Muscle of back (tissue), 13 donors: Measurements from ENCODE around the gene EML5. TPM values are rescaled to one million over a fixed set of nuclear protein-coding genes. Genes with fewer than 3 reads are reported as not detected.
"Not testable (repeated sequence)": the region's sequence is repeated elsewhere in the genome, so short reads cannot be mapped to it uniquely, and the experiment has no call there.

Experiments
- DNase-seq, 3 donors: peaks; one replicate each; pipeline versions ENCODE4 v3.0.0 to v3.0.0-alpha.2; 2013
- long read RNA-seq, 9 donors: transcript quantifications; one replicate each; lab custom pipeline, GENCODE V29; 2026
- polyA plus RNA-seq, 10 donors: library from polyadenylated mRNA; unstranded; fragments of 120-200 nt; gene quantifications; one replicate each; pipeline ENCODE4 v1.2.1, GENCODE V29; 2013; ENCODE audit not compliant: insufficient read length in 10 of 10

The EML5 gene
- polyA plus RNA-seq = 1 to 10 TPM in 7 of 10 donors, under 1 TPM in 3; 0.71 to 1.7 (median 1.3) TPM
- long read RNA-seq, donor 1 = 0 reads
- long read RNA-seq, donor 2 = 0 reads
- long read RNA-seq, donor 3 = 0 reads
- long read RNA-seq, donor 4 = 0 reads
- long read RNA-seq, donor 5 = 0 reads
- long read RNA-seq, donor 6 = 0 reads
- long read RNA-seq, donor 7 = 0 reads
- long read RNA-seq, donor 8 = 0 reads
- long read RNA-seq, donor 9 = 0 reads

DNA sequence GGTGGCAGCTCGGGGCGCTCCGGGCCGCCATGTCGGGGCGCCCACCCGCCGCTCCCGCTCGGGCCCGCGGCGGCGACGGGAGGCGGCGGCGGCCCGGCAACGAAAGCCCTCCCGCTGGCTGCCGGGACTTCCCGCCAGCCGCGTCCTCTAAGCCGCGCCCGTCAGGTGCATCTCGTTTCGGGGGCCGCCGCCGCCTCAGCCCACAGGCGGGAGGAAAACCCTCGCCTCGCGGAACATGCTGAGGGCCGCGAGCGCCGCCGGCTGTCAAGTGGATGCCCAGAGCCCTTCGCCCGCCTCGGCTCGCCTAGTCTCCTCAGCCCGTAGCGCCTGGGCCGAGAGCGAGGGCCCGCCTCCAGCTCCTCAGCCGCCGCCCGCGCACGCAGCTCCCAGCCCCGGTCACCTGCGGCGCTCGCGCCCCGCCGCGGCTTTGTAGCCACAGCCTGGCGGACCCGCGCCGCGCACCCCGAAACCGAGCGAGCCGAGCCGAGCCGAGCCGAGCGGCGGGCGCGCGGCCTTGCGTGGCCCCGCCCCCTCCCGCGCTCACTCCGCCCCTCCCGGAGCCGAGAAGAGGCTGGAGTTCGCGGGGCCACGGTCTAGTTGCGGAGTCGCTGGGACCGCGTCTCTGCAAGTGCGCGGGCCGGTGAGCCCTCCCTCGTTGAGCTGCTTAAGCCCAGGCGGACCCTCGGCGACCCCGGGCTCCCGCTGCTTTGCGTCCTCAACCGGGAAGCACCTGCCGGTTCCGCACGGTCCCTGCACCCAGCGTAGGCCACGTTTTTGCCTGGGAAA, at the start of gene EML5:
EML5 (minus strand) TSS at position 481 of the 786 bp plus-strand sequence; CDS start at position 31, 450 bp downstream.
- DNase-seq = peak; percentile 61 to 86 (median 74)

DNA sequence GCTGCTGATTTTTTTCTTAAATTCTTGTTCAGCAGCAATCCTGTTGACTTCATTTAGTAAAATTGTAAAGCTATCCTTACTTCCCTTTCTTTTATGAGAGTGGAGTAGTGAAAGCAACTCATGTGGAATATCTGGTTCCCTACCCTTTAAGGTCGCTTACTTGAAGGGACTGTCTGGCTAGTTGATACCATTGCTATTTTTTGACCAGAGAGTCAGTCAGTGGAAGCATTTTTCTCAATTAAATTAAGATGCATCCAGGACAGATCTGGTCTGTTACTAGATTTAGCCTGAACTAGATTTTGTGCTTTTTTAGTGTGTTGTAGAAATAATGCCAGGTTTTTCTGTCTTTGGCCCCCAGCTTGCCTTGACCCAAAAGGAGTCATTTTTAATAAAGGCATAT, 49.7 kb upstream of the EML5 start:
- DNase-seq = no peak

DNA sequence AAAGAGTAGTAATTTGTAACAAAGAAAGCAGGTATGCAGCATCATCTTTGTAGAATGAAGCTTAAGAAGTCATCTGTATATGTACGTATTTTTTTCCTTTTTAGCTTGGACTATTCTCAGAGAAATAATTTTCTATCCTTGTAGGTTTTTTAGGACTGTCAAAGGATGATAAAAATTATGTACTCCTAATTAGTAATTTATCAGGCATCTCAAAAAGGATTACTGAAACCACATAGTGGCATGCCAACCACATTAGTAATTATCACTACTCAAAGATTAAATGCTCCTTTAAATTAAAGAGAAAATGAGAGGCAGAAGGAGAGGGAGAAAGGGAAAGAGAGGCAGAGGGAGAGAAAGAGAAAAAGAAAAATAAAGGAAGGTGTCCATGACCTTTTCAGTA, 49.0 kb upstream of the EML5 start:
- no peak for DNase-seq

DNA sequence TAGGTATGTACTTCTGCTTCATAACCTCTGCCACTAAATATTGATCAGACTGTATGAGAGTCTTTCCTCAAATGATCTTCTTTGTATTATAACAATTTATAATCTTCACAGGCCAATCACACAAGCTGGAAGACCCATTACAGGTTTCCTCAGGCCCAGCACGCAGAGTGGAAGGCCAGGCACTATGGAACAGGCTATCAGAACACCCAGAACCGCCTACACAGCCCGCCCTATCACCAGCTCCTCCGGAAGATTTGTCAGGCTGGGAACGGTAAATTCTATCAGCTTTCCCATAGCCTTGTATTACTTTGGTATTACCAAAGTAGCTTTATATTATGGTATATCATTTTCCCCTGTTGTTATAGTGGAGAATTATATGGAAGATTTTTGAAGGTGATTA, 48.2 kb upstream of the EML5 start:
- no peak for DNase-seq

GRCh38 chr14:88838015-88838414, 45.3 kb upstream of the EML5 start:
- no peak for DNase-seq

DNA sequence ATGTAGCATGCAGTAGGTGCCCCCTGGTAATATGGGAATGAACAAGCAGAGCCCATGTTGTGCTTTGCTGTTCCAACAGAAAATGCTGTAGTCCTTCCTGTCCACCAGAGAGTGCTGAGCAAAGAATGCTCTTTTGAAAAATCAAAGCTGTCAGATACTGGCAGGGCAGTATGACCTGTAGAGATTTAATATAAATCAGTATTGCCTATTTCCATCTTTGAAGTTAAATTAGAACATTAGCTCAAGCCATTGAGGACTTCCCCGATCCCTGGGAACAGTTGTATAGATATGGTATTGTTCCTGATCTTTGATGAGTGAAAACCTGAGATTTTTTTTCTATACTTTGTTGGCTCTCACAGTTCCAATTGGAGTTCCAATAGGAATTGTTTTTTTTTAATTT, 44.7 kb upstream of the EML5 start:
- no peak for DNase-seq

GRCh38 chr14:88835661-88836060, 42.9 kb upstream of the EML5 start:
- peak in 1 of 3 donors; percentile 11 for DNase-seq

GRCh38 chr14:88834883-88835431, 42.2 kb upstream of the EML5 start:
- DNase-seq = peak in 2 of 3 donors; percentile 36 to 49

- DNase-seq = no peak
Observed at GRCh38 chr14:88831284-88831683, 38.5 kb upstream of the EML5 start.

DNA sequence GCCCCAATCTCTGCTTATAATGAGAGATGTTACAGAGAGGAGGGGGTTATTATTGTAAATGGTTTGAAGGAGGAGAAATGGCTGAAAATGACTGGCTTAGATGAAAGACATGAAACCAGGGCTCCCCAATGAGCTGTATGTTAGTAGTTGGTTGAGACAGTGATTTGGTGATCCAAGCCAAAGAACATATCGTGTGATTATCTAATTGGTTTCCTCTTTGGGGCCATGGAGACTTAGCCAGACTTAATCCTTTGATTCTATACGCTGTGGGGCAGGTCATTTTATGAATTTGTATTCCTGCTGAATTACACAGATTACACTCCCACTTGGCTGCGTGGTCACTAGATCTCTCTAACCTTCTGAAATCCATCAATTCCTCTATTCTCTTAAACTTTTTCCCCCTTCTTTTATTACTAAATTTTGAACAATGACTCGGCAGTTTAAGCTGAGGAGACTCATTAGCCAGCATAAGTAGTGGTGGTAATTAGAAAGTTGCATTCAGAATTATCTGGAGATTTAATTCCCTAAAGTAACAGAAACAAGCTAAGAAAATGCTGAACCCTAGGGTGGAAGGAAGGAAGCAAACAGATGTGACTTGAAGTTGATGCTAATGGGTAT, 37.0 kb upstream of the EML5 start:
- no peak for DNase-seq

DNA sequence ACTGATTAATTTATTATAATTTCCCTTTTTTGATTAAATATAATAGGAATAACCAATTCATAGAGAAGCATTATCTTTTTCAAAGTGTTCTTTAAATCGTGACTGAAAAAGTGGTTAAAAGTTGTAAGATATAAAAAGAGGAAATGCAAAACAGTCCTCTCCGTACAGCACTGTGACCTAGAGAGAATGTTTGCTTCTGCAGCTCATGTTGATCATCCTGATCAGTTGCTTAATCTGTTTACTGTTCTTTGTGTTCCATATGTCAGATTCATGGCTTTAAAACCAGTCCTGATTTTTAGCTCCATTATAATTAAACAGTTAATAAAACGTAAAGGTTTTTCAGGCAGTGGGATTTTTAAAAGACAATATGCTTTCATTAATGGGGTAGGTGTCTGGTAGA, 36.4 kb upstream of the EML5 start:
- DNase-seq = no peak

- DNase-seq = no peak
Observed at GRCh38 chr14:88825503-88825902, 32.8 kb upstream of the EML5 start.

DNA sequence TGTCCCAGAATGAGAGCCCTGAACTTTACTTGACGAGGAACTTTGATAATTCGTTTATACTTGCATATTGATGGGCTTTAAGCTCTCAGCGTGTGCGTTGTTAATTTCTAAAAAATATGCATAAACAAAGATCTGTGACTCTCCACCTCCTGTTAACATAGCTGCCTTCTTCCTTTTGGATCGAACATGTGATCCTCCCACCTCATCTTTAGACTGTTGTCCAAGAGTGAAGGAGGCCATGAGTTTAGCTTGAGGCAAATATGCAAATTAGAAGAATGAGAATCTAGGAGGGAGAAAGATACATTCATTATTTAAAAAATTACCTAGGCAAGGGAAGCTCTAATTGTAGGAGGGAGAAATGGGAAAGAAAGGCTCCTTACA, 32.3 kb upstream of the EML5 start:
- no peak for DNase-seq

- peak; percentile 82 to 97 (median 93) for DNase-seq
Observed at GRCh38 chr14:88824314-88825077, 31.7 kb upstream of the EML5 start, which contains the start of gene TTC8. Gene TTC8, plus strand, starts transcription at chr14:88824651. Its CDS starts 57 bp downstream, at chr14:88824708.

DNA sequence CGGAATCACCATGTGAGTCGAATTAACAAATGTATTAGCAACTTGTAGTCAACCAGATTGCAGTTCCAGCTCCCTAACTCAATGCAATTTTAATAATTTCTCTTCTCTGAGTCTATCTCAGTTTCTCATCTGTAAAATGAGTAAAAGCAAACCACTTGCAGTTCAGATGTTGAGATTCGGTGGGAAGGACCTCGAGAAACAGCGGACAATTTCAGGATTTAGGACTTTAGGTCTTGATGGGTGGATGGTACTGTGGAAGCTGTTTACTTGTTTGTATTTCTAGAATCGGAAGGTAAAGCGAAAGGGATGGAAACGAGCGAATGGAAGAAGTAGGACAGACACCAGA, 31.2 kb upstream of the EML5 start:
- no peak for DNase-seq

- no peak for DNase-seq
Observed at GRCh38 chr14:88821888-88822287, 29.1 kb upstream of the EML5 start.

- DNase-seq = no peak
Observed at GRCh38 chr14:88821378-88821777, 28.6 kb upstream of the EML5 start.

- DNase-seq = not testable (repeated sequence)
Observed at GRCh38 chr14:88819674-88820073, 26.9 kb upstream of the EML5 start.

- no peak for DNase-seq
Observed at GRCh38 chr14:88818018-88818417, 25.3 kb upstream of the EML5 start.

DNA sequence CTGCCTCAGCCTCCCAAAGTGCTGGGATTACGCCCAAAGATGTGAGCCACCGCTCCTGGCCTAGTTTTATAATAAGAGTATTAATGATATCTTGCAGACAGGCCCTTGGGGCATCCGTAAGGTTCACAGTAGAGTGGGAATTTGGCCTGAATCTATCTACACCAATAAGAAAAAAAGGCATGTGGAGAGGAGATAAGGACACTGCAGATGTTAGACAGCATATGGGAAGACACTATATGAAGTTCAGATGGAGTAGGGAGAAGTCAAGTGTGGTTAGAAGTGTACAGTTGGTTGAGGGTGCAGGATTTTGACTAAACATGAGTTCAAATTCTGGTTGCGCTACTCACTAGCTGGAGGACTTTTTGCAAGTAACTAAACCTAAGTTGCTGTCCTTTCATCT, 23.2 kb upstream of the EML5 start:
- DNase-seq = no peak

- no peak for DNase-seq
Observed at GRCh38 chr14:88808359-88808758, 15.6 kb upstream of the EML5 start.

GRCh38 chr14:88804477-88804876, 11.7 kb upstream of the EML5 start:
- DNase-seq = no peak
